ENCODE results near the gene BICC1. TPM values are rescaled to one million over a fixed set of nuclear protein-coding genes. Genes with fewer than 3 reads are reported as not detected.
A peak's percentile ranks its signal among the peaks of the same experiment; 100 is the strongest.

Gene BICC1
- total RNA-seq, 2 donors from 2014 or later, result 8.3 to 15.7 TPM

- peak overlapping the region; percentile 56 to 59 for H3K27ac ChIP-seq
- peak overlapping the region in 1 of 2 donors; percentile 9 for H3K4me3 ChIP-seq
- no peak for DNase-seq (ENCODE audit: low spot score)
- no peaks in the 10 kb centered on the region for H3K9me3 ChIP-seq
- TF ChIP-seq CTCF (IDR thresholded peaks at IDR 0.05), result no peak
- peaks cover 0 to 10% of the 10 kb centered on the region in 2 donors for H3K4me1 ChIP-seq
- H3K36me3 ChIP-seq, result no peaks in the 10 kb centered on the region
- no peaks in the 10 kb centered on the region for H3K27me3 ChIP-seq
These were observed 37.1 kb upstream of the BICC1 start for GRCh38 chr10:58475322-58476277.

GRCh38 chr10:58477122-58477521, 35.5 kb upstream of the BICC1 start:
- TF ChIP-seq CTCF (IDR thresholded peaks at IDR 0.05), result no peak
- Histone ChIP-seq H3K36me3 (no peaks in the 10 kb centered on the region), H3K4me1 (peaks cover 0 to 10% of the 10 kb centered on the region in 2 donors), H3K4me3 (no peak overlapping the region), H3K27ac (peak overlapping the region in 1 of 2 donors; percentile 56), H3K27me3 (no peaks in the 10 kb centered on the region), H3K9me3 (no peaks in the 10 kb centered on the region)
- no peak for DNase-seq (ENCODE audit: low spot score)

DNA sequence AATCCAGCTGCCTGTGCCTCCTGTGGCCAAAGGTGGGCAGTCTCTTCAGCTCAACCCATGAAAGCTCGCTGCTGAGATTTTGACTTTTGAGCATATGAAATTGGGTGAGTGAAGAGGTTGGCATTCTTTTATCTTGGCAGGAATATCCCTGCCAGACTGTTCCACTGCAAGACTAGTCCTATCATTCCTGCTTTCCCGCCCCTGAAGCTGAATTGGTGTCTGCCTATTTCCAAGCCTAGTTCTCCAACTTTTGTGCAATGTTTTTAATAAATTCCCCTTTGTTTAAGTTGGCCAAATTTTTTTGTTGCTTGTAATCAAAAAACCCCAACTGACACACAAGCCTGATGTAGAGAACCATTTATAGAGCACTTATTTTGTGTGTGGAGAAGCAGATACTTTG, 34.8 kb upstream of the BICC1 start:
- Histone ChIP-seq H3K4me1 (peaks cover 0 to 10% of the 10 kb centered on the region in 2 donors), H3K36me3 (no peaks in the 10 kb centered on the region), H3K27ac (no peak overlapping the region), H3K9me3 (no peaks in the 10 kb centered on the region), H3K27me3 (no peaks in the 10 kb centered on the region), H3K4me3 (no peak overlapping the region)
- no peak for TF ChIP-seq CTCF (IDR thresholded peaks at IDR 0.05)
- DNase-seq (ENCODE audit: low spot score), result no peak

DNA sequence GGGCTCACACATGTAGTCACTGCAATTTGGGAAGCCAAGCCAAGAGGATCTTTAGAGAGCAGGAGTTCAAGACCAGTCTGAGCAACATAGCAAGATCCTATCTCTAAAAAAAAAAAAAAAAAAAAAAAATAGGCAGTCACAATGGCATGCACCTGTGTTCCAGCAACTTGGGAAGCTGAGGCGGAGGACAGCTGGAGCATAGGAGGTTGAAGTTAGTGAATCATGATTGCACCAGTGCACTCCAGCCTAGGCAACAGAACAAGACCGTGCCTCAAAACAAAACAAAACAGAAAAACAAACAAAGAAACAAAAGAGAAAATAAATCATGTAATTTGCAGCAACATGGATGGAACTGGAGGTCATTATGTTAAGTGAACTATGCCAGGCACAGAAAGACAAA, 33.6 kb upstream of the BICC1 start:
- TF ChIP-seq CTCF (IDR thresholded peaks at IDR 0.05), result no peak
- H3K4me3 ChIP-seq, result no peak overlapping the region
- H3K4me1 ChIP-seq, result peaks cover 0 to 10% of the 10 kb centered on the region in 2 donors
- no peak overlapping the region for H3K27ac ChIP-seq
- no peaks in the 10 kb centered on the region for H3K36me3 ChIP-seq
- DNase-seq (ENCODE audit: low spot score), result no peak
- H3K9me3 ChIP-seq, result no peaks in the 10 kb centered on the region
- H3K27me3 ChIP-seq, result no peaks in the 10 kb centered on the region

DNA sequence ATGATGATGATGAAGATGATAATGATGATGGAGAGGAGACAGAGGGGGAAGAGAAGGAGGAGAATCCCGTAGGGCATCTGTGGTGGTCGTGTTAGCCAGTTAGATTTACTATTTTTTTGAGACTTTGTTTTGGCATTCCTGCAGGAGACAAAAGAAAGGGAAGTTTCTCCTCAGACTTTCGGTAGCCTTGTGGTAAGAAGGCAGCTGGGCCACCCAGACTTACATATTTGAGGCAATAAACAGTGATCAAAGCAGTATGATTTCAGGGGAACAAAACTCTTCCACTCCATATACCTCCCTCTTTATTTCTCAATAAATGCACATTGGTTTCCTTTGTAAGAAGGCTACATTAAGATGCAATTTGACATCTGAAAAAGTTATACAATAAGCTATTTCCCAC, 32.4 kb upstream of the BICC1 start:
- H3K4me1 ChIP-seq, result peaks cover 0 to 10% of the 10 kb centered on the region in 2 donors
- TF ChIP-seq CTCF (IDR thresholded peaks at IDR 0.05), result no peak

More for the DNA sequence above, 32.4 kb upstream of the BICC1 start:
- DNase-seq (ENCODE audit: low spot score), result no peak
- Histone ChIP-seq H3K27ac (no peak overlapping the region), H3K36me3 (no peaks in the 10 kb centered on the region), H3K27me3 (no peaks in the 10 kb centered on the region), H3K4me3 (no peak overlapping the region), H3K9me3 (no peaks in the 10 kb centered on the region)
